Left cardiac atrium (tissue), 4 donors: Measurements from ENCODE around the gene HBQ1. TPM values are rescaled to one million over a fixed set of nuclear protein-coding genes. Genes with fewer than 3 reads are reported as not detected.
"Not testable (repeated sequence)": the region's sequence is repeated elsewhere in the genome, so short reads cannot be mapped to it uniquely, and the experiment has no call there.

Source experiments
- ATAC-seq, 2 donors: fragments of 200-7000 bp; cut with Tn5 transposase; one replicate each; pipeline ENCODE4 v1.9.1; 2020; ENCODE audit warnings: mild to moderate bottlenecking in 2 of 2, moderate library complexity in 2 of 2
- DNase-seq: peaks from one replicate; pipeline ENCODE4 v3.0.0-alpha.2; 2020
- intact Hi-C, 2 donors: fragments of 100-400 bp; cut with DNase I; formaldehyde crosslinking; loops; one replicate each; pipeline versions ENCODE4 v1.14.1 to v1.15.1; 2022 to 2023
- total RNA-seq, 2 donors: library from RNA; stranded (reverse); fragmentation: NEBNext Ultra II Directional; extraction: Animal tissue kit (Norgen Biotek cat#: 25700); gene quantifications; one replicate each; pipeline ENCODE4 v1.2.1, GENCODE V29; 2021
- donor health status: DM: no; HTN: yes; CAD: no.
- donor health status: DM: no; HTN: yes; CAD: no; lungs with severe emphysema.
- donor health status: DM: yes; HTN: yes; CAD: no.
- donor health status: Dilated cardiomyopathy.

The HBQ1 gene
- total RNA-seq, 2 donors from 2014 or later: not detected

GRCh38 chr16:159136-159849 lies 21.0 kb upstream of the HBQ1 start:
- intact Hi-C loops: no loop called here
- no peak for ATAC-seq

GRCh38 chr16:160242-160641 lies 20.0 kb upstream of the HBQ1 start:
- intact Hi-C loops, ATAC-seq, DNase-seq: not testable (repeated sequence)

More at GRCh38 chr16:159136-159849, 21.0 kb upstream of the HBQ1 start:
- DNase-seq: no peak

GRCh38 chr16:160691-161190 lies 19.5 kb upstream of the HBQ1 start:
- DNase-seq: no peak
- ATAC-seq: no peak
- intact Hi-C loops: no loop called here

GRCh38 chr16:162271-162991 lies 17.8 kb upstream of the HBQ1 start:
- ATAC-seq: no peak
- no peak for DNase-seq
- intact Hi-C loops: no loop called here

DNA sequence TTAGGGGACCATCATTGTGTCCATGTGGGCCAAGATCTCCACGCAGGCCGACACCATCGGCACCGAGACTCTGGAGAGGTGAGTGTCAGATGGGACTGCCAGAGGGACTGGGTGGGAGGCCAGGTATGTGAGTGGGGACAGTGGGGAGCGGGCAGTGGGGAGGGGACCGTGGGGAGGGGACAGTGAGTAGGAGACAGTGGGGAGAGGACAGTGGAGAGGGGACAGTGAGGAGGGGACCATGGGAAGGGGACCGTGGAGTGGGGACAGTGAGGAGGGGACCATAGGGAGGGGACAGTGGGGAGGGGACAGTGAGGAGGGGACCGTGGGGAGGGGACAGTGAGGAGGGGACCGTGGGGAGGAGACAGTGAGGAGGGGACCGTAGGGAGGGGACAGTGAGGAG lies 17.1 kb upstream of the HBQ1 start:
- ATAC-seq, DNase-seq, intact Hi-C loops: not testable (repeated sequence)

GRCh38 chr16:163696-164095 lies 16.6 kb upstream of the HBQ1 start:
- intact Hi-C loops: not testable (repeated sequence)
- ATAC-seq: peak in 1 of 2 donors; percentile 22

DNA sequence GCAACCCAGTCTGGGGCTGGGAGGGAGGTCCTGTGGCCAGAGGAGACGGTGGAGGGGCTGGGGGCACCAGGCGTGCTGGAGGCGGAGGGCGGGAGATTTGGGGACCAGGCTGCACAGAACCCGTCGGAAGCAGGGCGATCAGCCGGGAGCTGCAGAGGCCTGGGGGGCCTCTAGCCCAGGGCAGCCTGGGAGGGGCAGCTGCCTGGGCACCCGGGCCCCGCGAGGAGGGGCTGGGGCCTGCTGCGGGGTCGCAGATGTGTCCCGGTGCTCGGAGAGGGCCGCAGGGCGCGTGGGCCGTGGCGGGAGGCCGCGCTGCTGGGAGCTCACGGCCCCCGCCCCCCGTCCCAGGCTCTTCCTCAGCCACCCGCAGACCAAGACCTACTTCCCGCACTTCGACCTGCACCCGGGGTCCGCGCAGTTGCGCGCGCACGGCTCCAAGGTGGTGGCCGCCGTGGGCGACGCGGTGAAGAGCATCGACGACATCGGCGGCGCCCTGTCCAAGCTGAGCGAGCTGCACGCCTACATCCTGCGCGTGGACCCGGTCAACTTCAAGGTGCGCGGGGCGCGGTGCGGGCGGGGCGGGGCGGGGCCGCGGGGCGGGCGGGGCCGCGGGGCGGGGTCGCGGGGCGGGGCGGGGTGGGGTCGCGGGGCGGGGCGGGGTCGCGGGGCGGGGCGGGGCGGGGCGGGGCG lies 16.0 kb upstream of the HBQ1 start:
- peak in 1 of 2 donors; percentile 21 for ATAC-seq

More at GRCh38 chr16:163696-164095, 16.6 kb upstream of the HBQ1 start:
- DNase-seq: not testable (repeated sequence)

GRCh38 chr16:164827-165538 lies 15.3 kb upstream of the HBQ1 start:
- ATAC-seq (peak; percentile 49 to 56), DNase-seq (no peak)
- intact Hi-C loops: no loop called here

More for the DNA sequence above, 16.0 kb upstream of the HBQ1 start:
- intact Hi-C loops, DNase-seq: not testable (repeated sequence)

DNA sequence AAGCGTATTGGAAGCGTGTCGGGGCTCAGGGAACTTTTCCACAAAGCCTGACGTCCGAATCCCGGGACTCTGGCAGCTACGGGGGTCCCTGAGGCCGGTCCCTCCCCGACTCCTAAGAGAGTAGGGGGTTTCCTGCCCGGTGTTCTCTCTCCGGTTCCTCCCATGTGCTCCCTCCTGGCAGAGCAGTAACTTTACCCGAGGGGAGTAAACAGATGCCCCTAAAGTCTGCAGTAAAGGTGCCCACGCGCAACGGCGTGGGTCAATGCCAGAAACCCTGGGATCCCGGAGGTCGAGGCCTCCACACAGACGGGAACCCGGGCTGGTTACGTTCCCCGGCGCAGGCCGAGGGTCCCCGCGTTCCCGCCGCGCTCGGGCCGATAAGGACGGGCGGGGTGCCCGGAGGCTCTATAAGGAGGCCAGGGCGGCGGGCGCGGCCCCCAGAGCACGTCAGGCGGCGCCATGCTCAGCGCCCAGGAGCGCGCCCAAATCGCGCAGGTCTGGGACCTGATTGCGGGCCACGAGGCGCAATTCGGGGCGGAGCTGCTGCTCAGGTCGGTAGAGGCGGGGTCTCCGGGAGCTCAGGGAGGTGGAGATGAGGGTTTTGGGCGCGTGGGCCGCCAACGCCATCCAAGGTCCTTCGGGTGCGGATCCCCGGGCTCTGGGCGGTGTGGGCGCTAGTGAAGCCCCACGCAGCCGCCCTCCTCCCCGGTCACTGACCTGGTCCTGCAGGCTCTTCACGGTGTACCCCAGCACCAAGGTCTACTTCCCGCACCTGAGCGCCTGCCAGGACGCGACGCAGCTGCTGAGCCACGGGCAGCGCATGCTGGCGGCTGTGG lies 14.5 kb upstream of the HBQ1 start, which contains the start of gene HBM:
TSS of gene HBM (plus strand) at position 440 of the 836 bp plus-strand sequence. CDS start at position 460, 20 bp downstream.
- DNase-seq (no peak), ATAC-seq (no peak)
- intact Hi-C loops: no loop called here

DNA sequence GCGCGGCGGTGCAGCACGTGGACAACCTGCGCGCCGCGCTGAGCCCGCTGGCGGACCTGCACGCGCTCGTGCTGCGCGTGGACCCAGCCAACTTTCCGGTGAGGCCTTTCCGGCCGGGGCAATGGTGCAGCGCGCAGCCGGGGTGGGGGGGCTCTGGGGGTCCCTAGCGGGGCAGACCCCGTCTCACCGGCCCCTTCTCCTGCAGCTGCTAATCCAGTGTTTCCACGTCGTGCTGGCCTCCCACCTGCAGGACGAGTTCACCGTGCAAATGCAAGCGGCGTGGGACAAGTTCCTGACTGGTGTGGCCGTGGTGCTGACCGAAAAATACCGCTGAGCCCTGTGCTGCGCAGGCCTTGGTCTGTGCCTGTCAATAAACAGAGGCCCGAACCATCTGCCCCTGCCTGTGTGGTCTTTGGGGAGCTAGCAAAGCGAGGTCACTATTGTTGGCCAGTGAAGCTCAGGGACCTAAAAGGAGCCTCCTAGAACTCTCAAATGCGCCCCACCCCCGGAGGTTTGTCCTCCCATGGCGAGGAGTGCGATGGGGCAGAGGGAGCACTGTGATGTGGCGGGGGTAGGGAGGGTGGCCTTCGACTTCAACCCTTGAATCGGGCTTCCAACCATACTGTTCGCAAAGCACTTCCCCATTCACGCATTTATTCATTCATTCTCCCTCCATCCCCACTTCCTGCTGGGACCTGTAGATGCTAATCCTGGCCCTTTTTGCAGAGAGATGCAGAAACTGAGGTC lies 13.7 kb upstream of the HBQ1 start:
- intact Hi-C loops: no loop called here
- no peak for ATAC-seq

GRCh38 chr16:167122-167690 lies 13.1 kb upstream of the HBQ1 start:
- no peak for DNase-seq
- intact Hi-C loops: no loop called here
- ATAC-seq: no peak

More for the DNA sequence above, 13.7 kb upstream of the HBQ1 start:
- no peak for DNase-seq

DNA sequence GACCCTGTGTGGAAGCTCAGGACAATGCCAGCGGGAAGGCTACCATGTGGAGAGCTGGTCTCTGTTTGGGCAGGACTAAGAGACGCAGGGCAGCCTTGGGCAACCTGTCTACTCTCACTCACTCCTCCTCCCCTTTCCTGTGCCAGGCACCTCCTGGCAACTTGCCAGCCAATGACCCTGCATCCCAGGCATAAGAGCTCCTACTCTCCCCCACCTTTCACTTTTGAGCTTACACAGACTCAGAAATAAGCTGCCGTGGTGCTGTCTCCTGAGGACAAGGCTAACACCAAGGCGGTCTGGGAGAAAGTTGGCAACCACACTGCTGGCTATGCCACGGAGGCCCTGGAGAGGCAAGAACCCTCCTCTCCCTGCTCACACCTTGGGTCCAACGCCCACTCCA lies 11.8 kb upstream of the HBQ1 start:
- intact Hi-C loops: no loop called here
- DNase-seq (no peak), ATAC-seq (no peak)

GRCh38 chr16:169014-169413 lies 11.2 kb upstream of the HBQ1 start:
- DNase-seq: no peak
- no peak for ATAC-seq
- intact Hi-C loops: no loop called here

DNA sequence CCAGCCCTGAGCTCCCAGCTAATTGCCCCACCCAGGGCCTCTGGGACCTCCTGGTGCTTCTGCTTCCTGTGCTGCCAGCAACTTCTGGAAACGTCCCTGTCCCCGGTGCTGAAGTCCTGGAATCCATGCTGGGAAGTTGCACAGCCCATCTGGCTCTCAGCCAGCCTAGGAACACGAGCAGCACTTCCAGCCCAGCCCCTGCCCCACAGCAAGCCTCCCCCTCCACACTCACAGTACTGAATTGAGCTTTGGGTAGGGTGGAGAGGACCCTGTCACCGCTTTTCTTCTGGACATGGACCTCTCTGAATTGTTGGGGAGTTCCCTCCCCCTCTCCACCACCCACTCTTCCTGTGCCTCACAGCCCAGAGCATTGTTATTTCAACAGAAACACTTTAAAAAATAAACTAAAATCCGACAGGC lies 10.2 kb upstream of the HBQ1 start:
- intact Hi-C loops, DNase-seq: not testable (repeated sequence)
- ATAC-seq: peak; percentile 24 to 58

GRCh38 chr16:170788-171187 lies 9.5 kb upstream of the HBQ1 start:
- no peak for DNase-seq
- no peak for ATAC-seq
- intact Hi-C loops: no loop called here

GRCh38 chr16:172374-172941 lies 7.8 kb upstream of the HBQ1 start, which contains the start of gene HBA2:
HBA2 (plus strand) TSS chr16:172876; CDS start chr16:172913, 37 bp downstream.
- DNase-seq, intact Hi-C loops: not testable (repeated sequence)
- ATAC-seq: peak in 1 of 2 donors; percentile 7
